ENCODE results near the gene TMEM145.

GRCh38 chr19:42316223-42317211, 3.4 kb downstream of the TMEM145 start:
- TF ChIP-seq KDM1A (IDR thresholded peaks at IDR 0.05) (no peak), RBM17 (IDR thresholded peaks at IDR 0.05; ENCODE audit: borderline replicate concordance, low read depth, low read length) (no peak)

All from K562 (cell line).